ENCODE results near the gene RAMP2.
"Not testable (repeated sequence)": the region's sequence is repeated elsewhere in the genome, so short reads cannot be mapped to it uniquely, and the experiment has no call there.

GRCh38 chr17:42769964-42770363, 8.9 kb downstream of the RAMP2 start:
- TF ChIP-seq CTCF (IDR thresholded peaks at IDR 0.05; ENCODE audit: insufficient read depth, low read length, poor library complexity, severe bottlenecking); EZH2phosphoT487 (conservative IDR thresholded peaks at IDR 0.05; ENCODE audit: low read length): not testable (repeated sequence)

Data from SU-DHL-6 (cell line).